SHP77 treated with DMSO at 0.1 percent for 48 hours (cell line): Measurements from ENCODE around the gene MYL5.
"Not testable (repeated sequence)": the region's sequence is repeated elsewhere in the genome, so short reads cannot be mapped to it uniquely, and the experiment has no call there.

Source experiments
- DNase-seq: peaks from one replicate; lab custom pipeline; 2025; lab: John Stamatoyannopoulos, UW

MYL5 gene

DNA sequence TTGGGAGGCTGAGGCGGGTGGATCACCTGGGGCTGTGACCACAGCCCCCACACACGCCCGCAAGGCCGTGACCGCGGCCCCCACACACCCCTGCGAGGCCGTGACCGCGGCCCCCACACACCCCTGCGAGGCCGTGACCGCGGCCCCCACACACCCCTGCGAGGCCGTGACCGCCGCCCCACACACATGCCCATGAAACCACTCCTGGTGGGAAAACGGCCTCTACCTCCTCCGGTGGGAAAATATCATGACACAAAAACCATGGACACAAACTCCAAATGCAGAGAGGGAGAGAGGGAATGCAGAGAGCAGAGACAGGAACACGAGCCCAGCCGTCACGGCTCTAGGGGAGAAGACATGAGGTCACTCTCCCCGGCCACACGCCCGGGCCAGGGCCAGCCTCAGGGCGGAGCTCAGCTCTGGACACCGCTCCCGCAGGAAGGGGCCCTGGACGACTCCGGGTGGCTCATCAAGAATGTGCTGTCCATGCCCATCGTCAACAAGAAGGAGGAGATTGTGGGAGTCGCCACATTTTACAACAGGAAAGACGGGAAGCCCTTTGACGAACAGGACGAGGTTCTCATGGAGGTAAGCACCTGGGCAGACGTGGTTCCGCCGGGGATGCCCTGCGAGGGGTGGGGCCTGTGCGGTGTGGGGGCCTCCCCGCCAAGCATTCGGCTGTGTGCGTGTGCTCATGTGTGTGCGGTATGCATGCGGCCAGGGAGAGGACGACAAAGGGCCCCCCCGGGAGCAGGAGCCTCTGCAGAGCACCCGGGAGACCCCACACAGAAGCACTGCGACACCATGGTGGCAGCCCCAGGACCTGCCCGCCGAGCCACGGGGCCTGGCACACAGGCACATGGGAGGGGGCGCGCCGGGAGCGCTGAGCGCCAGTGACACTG lies 17.7 kb upstream of the MYL5 start:
- DNase-seq, result no peak

DNA sequence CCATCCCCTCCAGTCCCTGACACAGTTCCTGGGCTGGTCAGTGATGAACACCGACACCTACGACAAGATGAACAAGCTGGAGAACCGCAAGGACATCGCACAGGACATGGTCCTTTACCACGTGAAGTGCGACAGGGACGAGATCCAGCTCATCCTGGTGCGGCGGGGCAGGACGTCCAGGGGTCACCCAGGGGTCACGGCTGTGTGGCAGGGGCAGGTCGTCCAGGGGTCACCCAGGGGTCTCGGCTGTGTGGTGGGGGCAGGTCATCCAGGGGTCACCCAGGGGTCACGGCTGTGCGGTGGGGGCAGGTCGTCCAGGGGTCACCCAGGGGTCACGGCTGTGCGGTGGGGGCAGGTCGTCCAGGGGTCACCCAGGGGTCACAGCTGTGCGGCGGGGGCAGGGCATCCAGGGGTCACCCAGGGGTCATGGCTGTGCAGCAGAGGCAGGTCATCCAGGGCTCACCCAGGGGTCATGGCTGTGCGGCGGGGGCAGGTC lies 17.0 kb upstream of the MYL5 start:
- DNase-seq, result no peak

DNA sequence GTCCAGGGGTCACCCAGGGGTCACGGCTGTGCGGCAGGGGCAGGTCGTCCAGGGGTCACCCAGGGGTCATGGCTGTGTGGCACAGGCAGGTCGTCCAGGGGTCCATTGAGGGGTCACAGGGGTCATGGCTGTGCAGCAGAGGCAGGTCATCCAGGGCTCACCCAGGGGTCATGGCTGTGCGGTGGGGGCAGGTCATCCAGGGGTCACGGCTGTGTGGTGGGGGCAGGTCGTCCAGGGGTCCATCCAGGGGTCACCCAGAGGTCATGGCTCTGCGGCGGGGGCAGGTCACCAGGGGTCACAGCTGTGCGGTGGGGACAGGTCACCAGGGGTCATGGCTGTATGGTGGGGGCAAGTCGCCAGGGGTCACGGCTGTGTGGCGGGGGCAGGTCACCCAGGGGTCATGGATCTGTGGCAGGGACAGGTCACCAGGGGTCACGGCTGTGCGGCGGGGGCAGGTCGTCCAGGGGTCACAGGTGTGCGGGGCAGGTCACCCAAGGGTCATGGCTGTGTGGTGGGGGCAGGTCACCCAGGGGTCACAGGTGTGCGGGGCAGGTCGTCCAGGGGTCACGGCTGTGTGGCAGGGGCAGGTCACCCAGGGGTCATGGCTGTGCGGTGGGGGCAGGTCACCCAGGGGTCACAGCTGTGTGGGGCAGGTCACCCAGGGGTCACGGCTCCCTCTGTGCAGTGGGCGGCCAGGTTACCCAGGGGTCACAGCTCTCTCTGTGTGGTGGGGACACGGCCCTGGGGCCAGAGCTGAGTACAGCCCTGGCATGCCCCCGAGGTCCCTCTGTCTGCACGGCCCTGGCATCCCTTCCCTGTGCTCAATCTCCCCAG lies 16.3 kb upstream of the MYL5 start:
- no peak for DNase-seq

DNA sequence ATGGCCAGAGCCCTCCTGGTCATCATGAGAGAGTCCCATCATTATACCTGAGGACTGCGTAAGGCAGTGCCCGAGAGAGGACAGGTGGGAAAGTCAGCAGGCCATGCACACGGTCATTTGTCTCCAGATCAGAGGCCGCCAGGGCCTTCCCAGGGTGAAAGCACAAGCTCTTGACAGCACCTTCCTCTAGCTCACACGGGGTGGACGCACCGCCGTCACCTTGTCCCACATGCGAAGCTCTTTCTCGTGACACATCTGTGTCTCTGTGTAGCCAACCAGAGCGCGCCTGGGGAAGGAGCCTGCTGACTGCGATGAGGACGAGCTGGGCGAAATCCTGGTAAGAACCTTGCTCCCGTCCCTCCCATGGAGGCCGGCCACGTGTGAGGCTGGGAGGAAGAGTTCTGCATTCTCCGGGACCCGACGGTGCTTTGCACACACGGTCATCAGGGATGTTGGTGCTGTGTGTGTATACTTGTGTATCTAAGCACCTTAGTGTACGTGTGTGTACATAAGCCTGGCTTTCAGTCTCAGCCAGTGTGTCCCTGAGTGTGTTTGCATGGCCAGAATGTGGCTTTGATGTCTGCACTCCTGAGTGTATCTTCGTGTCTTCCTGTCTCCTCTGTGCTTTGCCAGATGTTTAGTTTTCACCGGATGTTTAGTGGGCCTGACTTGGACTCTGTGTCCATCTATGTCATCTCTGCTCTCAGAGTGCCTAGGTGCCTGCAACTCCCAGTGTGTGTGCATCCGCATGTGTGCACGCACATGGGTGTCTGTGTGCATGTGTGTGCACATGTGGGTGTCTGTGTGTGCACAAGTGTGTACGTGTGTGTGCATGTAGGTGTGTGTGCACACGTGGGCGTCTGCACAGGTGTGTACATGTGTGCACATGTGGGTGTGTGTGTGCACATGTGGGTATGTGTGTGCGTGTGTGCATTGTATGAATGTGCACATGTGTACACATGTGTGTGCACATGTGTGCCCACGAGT lies 15.4 kb upstream of the MYL5 start:
- DNase-seq, result no peak

DNA sequence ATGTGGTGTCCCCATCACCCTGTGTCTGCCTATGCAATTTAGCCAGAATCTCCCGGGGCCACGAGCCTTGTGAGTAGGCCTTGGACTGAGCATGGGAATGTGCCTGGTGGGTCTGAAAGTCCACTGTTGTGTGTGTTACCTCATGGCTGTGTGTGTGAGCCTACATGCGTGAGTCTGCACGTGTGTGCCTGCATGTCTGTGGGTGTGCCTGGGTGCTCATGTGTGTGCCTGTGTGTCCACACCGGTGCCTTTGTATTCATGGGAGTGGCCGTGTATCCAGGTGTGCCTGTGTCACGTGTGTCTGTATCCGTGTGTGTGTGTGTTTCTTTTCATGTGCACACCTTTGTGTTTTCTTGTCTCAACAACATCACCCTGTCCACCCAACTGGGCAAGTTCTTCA lies 14.5 kb upstream of the MYL5 start:
- DNase-seq, result no peak

DNA sequence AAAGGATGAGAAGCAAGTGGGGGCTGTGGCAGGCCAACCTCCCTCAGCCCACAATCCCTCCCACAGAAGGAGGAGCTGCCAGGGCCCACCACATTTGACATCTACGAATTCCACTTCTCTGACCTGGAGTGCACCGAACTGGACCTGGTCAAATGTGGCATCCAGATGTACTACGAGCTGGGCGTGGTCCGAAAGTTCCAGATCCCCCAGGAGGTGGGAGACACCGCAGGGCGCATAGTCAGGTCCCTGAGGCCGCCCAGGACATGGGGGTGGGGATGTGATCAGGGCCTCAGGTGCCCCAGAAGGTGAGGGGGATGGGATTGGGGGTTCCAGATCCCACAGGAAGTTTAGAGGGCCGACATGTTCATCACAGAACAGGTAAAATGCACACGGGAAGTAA lies 13.9 kb upstream of the MYL5 start:
- DNase-seq, result no peak

DNA sequence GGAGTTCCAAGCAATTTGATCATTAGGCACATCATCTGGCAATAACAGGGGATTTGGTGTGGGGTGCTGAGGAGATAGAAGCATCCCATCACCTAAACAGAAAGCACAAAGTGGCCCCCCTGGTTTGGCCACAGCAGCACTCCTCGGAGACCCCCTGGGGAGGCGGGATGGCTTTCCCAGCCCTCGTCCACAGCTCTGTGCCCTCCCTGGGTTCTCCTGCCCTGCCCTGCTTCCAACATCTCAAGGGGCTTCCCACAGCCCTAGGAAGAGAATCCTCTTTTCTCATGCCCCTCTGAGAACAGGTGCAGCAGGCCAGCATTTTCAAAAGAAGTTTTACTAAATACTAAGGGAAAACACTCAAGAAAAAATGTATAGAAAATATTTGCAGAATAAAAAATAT lies 13.1 kb upstream of the MYL5 start:
- DNase-seq, result no peak

DNA sequence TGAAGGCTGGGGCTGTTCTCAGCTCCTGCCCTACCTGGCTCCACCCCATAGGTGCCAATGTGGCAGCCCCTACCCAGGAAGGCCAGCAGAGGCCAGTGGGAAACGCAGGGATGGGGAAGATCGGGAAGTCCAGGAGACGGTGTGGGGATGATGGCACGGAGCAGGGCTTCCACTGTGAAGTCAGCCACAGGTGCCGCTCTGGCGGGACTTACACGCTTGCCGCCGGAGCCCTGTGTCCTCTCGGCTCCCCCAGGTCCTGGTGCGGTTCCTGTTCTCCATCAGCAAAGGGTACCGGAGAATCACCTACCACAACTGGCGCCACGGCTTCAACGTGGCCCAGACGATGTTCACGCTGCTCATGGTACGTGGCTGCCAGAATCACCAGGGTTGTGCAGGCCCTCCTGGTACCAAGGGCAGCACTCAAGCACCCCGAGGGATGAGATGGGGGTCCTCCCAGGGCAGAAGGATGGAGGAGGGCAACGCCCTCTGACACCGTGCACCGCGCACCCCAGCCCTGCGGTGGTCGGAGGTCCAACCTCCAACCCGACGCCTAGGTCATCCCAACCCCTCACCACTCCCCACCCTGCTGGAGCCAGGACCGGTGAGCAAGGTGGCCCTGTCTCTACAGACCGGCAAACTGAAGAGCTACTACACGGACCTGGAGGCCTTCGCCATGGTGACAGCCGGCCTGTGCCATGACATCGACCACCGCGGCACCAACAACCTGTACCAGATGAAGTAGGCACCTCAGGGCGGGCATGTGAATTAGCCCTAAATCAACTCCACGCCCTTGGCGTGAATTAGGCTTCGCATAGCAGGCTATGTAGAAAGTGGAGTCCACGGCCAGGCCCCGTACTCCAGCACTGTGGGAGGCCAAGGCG lies 12.2 kb upstream of the MYL5 start:
- DNase-seq, result no peak

DNA sequence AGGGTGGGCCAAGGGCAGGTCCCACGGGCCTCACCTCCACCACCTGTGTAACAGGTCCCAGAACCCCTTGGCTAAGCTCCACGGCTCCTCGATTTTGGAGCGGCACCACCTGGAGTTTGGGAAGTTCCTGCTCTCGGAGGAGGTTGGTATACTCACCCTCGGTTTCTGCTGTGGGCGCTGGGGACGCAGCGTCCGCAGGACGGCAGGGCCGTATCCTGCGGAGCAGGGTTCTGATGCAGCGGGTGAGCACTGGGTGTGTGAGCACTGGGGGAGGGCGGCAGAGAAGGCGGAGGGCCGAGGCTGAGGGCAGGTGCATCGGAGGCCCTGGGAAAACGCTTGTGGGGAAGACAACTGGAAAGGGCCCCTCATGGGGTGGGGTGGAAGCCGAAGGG lies 11.3 kb upstream of the MYL5 start:
- no peak for DNase-seq

DNA sequence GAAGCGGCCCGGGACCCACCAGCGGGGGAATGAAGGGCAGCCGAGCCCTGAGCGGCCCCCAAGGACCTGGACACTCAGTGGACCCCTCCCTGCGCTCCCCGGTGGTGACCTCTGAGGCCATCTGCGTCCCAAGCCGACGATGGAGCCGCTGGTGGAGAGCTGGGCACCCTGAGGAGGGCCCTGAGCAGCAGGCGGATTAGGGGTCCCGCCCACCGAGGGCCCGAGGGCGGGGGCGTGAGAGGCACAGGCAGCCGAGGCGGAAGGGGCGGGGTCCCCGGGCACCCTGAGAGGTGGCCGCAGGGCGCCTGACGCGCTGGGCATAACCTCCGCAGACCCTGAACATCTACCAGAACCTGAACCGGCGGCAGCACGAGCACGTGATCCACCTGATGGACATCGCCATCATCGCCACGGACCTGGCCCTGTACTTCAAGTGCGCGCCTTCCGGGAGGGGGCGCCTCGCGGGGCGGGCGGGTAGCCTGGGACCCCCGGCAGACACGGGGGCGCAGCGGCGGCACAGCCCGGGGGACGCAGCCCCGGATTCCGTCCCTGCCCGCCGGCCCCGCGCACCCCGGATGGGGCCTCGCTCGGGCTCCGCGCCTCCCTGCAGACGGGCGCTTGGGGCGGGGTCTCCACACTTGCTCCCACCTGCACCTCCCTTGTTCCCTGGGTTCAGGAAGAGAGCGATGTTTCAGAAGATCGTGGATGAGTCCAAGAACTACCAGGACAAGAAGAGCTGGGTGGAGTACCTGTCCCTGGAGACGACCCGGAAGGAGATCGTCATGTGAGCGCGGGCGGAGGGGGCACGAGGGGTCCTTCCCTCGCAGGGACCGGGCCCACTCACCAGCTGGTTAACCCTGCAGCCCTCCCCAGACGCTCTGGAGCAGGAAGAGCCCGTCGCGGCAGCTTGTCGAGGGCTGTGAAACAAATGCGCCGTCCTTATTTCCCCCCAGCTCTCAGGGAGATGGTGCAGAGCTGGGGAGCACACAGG lies 10.6 kb upstream of the MYL5 start:
- no peak for DNase-seq

DNA sequence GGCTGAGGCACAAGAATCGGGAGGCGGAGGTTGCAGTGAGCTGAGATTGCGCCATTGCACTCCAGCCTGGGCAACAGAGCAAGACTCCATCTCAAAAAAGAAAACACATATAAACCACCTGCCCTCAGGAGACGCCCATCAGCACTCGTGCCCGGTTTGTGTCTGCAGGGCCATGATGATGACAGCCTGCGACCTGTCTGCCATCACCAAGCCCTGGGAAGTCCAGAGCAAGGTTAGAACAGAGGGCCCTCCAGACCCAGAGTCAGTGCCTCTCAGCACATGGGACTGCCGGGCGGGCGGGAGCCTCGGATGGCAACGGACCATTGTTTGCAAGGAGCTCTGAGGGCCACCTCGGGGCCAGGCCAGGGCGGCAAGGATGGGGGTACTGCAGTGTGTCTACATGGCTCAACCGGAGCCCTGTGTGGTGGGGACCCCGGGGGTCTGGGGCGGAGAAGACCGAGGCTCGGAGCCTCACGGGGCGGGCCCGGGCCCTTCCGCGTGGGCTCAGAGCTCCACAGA lies 9.6 kb upstream of the MYL5 start:
- DNase-seq, result no peak

DNA sequence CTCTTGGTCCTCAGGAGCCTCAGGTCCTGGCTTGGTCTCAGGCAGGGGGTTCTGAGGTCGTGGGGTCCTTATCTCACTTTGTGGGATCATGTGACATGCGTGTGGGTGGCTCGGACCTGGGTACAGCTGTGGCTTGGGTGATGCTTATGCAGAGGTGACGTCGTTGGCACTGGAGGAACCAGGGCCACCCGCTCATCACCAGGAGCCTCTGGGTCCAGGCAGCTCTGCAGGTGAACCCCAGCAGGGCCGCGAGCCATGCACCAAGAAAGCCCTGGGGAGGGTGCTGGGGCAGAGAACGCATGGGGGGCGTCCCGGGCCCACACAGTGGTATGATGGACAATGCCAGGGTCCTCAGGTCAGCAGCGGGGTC lies 9.0 kb upstream of the MYL5 start:
- no peak for DNase-seq

DNA sequence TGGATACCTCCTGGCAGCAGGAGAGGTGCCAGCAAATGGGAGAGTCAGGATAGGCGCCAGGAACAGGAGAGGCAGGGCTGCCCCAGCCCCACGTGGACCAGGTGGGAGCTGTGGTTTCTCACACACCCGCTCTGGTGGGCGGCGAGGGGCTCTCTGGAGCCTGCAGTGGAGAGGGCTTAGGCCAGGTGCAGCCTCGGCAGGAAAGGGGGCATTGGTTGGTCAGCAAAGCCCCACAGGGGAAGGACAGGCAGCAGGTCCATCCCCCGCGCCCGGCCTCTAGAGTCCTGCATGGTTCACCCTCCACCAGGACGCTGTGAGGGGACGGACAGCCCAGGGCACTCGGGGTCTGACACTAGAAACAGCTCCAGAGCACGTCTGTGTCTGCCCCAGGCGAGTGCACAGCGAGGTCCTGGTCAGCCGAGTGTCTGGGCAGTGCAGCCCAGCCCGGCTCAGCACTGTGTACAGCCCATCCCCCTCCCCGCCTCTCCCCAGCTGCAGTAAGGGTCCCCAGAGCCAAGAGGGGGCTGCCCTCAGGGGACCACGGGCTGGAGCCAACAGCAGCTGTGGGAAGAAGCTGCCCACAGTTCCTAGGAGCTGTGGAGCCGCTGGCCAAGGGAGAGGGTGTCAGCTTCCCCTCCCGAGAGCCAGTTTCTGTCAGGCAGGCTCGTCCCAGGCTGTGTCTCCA lies 8.4 kb upstream of the MYL5 start:
- no peak for DNase-seq

DNA sequence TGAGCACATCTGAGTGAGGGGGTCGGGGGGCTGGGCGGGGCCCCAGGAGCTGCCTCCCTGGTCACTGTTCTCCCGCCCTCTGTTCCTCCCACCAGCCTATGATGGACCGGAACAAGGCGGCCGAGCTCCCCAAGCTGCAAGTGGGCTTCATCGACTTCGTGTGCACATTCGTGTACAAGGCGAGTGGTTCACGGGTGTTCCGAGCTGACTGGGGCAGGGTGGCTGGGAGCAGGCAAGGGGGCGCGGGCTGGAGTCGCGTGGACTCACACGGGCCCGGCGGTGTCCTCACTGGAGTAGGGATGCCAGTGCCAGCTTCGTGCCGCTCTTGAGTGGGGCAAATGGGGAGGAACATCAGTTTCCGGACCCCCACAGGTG lies 7.9 kb upstream of the MYL5 start:
- DNase-seq, result no peak

DNA sequence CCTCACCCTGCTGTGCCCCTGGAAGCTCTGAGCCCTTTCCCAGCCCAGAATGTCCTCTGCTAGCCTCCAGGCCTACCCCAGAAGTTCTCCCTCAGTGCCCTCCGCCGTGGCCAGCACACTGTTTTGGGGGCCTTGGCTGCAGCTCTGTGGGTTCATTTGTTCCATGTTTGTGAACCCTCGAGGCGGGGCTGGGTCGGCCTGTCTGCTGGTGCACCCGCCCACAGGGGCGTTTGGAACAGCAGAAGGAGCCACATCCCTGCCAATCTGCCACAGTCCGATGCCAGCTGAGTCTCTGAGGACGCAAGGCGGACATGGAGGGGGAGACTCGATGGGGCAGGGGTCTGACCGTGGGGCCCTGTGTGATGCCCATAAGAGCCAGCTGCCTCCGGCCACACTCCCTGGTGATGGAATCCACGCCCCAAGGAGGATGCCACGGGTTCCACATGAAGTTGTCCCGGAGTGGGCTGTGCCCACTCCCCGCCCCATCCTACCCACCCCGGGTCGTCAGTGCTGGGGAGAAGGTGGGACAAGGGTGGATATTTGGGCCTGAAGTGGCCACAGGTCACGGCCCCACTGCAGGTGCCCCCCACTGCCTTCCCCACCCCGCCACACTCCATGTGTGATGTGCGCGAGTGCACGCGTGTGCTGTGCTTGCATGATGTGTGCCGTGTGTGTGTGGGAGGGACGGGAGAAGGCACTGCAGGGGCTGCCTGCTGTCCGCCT lies 7.4 kb upstream of the MYL5 start:
- no peak for DNase-seq

DNA sequence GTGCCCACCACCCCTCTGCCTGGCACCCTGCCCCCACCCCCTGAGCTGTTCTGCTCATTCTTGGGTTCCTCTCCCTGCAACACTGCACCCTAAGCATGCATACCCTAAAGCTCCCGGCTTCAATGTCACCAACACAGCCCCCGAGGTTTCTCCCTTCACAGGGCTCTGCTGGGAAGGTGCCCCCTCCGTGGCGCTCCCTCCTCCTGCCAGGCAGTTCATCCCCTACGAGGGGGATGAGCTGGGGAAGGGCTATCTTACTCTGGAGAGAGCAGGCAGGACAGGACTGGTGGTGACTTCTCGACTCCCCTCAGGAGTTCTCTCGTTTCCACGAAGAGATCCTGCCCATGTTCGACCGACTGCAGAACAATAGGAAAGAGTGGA lies 6.8 kb upstream of the MYL5 start:
- DNase-seq, result no peak

DNA sequence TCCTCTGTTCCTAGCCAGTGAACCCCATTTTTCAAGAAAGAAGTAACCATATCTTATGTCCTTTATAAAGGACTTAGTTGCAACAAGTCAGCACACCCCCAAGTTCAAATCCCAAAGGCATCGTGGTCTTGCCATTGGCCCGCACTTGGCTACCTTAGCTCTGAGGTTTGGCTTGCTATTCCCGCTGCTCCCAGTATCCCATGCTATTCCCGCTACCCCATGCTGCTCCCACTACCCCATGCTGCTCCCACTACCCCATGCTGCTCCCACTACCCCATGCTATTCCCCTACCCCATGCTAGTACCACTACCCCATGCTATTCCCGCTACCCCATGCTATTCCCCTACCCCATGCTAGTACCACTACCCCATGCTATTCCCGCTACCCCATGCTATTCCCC lies 6.1 kb upstream of the MYL5 start:
- DNase-seq, result not testable (repeated sequence)
